GM12878 (cell line): ENCODE data around the gene ATP13A1. TPM values are rescaled to one million over a fixed set of nuclear protein-coding genes. Genes with fewer than 3 reads are reported as not detected.

Experiments
- ATF3 ChIP-seq: IDR thresholded peaks from 2 replicates; pipeline ENCODE4 v1.6.1; 2011; ENCODE audit warnings: low read depth, mild to moderate bottlenecking, low read length, moderate library complexity, borderline replicate concordance; ENCODE audit errors: extremely low read depth
- BRCA1 ChIP-seq: IDR thresholded peaks from 2 replicates; pipeline ENCODE4 v1.6.1; 2011; ENCODE audit warnings: low read depth, low read length, improper control_type of control experiment
- CBX5 ChIP-seq: sonication (generic); IDR thresholded peaks from 2 replicates; pipeline ENCODE4 v1.6.1; 2016; ENCODE audit warnings: low read depth, moderate library complexity, mild to moderate bottlenecking, inconsistent platforms
- EP300 ChIP-seq, 2 experiments: fragments of 150-350 bp in 1 of 2; IDR thresholded peaks; 2 replicates each; pipeline ENCODE4 v1.6.1; 2011 to 2012; ENCODE audit warnings: low read depth in 2 of 2, low read length in 2 of 2, borderline replicate concordance in 1 of 2, improper control_type of control experiment in 1 of 2, inconsistent platforms in 1 of 2; ENCODE audit not compliant: control insufficient read depth in 1 of 2
- IKZF2 ChIP-seq, 2 experiments: fragments of 450-650 bp; IDR thresholded peaks; 2 replicates each; pipeline ENCODE4 v1.6.1; 2017; ENCODE audit warnings: mild to moderate bottlenecking in 2 of 2, moderate library complexity in 2 of 2
- IRF3 ChIP-seq: fragments of 450-650 bp; IDR thresholded peaks from 2 replicates; pipeline ENCODE4 v1.6.1; 2014; ENCODE audit warnings: mild to moderate bottlenecking
- KAT2A ChIP-seq: conservative IDR thresholded peaks from 2 replicates; pipeline ENCODE4 v1.6.1; 2011; ENCODE audit warnings: low read depth, low read length; ENCODE audit not compliant: control insufficient read depth
- MEF2A ChIP-seq: IDR thresholded peaks from 2 replicates; pipeline ENCODE4 v1.6.1; 2011; ENCODE audit warnings: low read depth, mild to moderate bottlenecking, low read length, moderate library complexity; ENCODE audit not compliant: insufficient read depth
- NFYA ChIP-seq: IDR thresholded peaks from 2 replicates; pipeline ENCODE4 v1.6.1; 2011; ENCODE audit warnings: low read depth, mild to moderate bottlenecking, low read length, improper control_type of control experiment, borderline replicate concordance
- NR2C2 ChIP-seq: IDR thresholded peaks from 2 replicates; pipeline ENCODE4 v1.6.1; 2011; ENCODE audit warnings: borderline replicate concordance, low read depth; ENCODE audit not compliant: control insufficient read depth, insufficient read length
- PKNOX1 ChIP-seq: fragments of 450-650 bp; IDR thresholded peaks from 2 replicates; pipeline ENCODE4 v1.6.1; 2016; ENCODE audit warnings: mild to moderate bottlenecking
- POLR2A ChIP-seq: IDR thresholded peaks from 2 replicates; pipeline ENCODE4 v1.6.1; 2011; ENCODE audit warnings: low read depth, mild to moderate bottlenecking, low read length
- POLR2AphosphoS2 ChIP-seq: IDR thresholded peaks from 2 replicates; pipeline ENCODE4 v1.6.1; 2011; ENCODE audit warnings: low read depth, mild to moderate bottlenecking, low read length, improper control_type of control experiment, moderate library complexity
- RELA ChIP-seq: fragments of 450-650 bp; IDR thresholded peaks from 2 replicates; pipeline ENCODE4 v1.8.0; 2014; ENCODE audit warnings: borderline replicate concordance; ENCODE audit not compliant: partially characterized antibody
- RFX5 ChIP-seq: IDR thresholded peaks from 2 replicates; pipeline ENCODE4 v1.6.1; 2011; ENCODE audit warnings: low read depth, low read length, improper control_type of control experiment
- TARDBP ChIP-seq: IDR thresholded peaks from 2 replicates; pipeline ENCODE4 v1.6.1; 2016; ENCODE audit warnings: borderline replicate concordance
- TCF3 ChIP-seq: IDR thresholded peaks from 2 replicates; pipeline ENCODE4 v1.6.1; 2012; ENCODE audit warnings: low read depth, mild to moderate bottlenecking, low read length, borderline replicate concordance; ENCODE audit not compliant: insufficient read depth
- YY1 ChIP-seq: IDR thresholded peaks from 2 replicates; pipeline ENCODE4 v1.6.1; 2011; ENCODE audit warnings: low read depth, mild to moderate bottlenecking, low read length
- ZBTB40 ChIP-seq: fragments of 450-650 bp; IDR thresholded peaks from 2 replicates; pipeline ENCODE4 v1.6.1; 2016; ENCODE audit warnings: mild to moderate bottlenecking, moderate library complexity, borderline replicate concordance
- ZNF217 ChIP-seq: fragments of 450-650 bp; IDR thresholded peaks from 2 replicates; pipeline ENCODE4 v1.6.1; 2017; ENCODE audit warnings: antibody characterized with exemption, mild to moderate bottlenecking
- ZZZ3 ChIP-seq: IDR thresholded peaks from 2 replicates; pipeline ENCODE4 v1.6.1; 2011; ENCODE audit warnings: low read depth; ENCODE audit not compliant: control insufficient read depth, insufficient read length
- polyA plus RNA-seq, 11 experiments: library from polyadenylated mRNA; depleted of rRNA in 4 of 11; unstranded in 6 of 11; stranded (reverse) in 5 of 11; fragments of >200 nt; fragmentation: Nextera tagmentation in 4 of 11; fragmentation: Illumina TruSeq in 1 of 11; extraction: Ambion mirVana in 4 of 11; extraction: Trizol in 1 of 11; gene quantifications; 1 replicate in 1 of 11; 2 replicates in 10 of 11; pipeline versions ENCODE4 v1.2.1 to v1.2.3, GENCODE V29; 2011 to 2016; ENCODE audit warnings: inconsistent platforms in 2 of 11, missing spikeins in 2 of 11, low read depth in 1 of 11
- total RNA-seq, 4 experiments: library from RNA; depleted of rRNA in 3 of 4; stranded (reverse); fragments of >200 nt in 3 of 4; fragmentation: Illumina TruSeq in 1 of 4; extraction: Trizol in 1 of 4; gene quantifications; 2 replicates each; pipeline versions ENCODE4 v1.2.1 to v1.2.3, GENCODE V29; 2013 to 2021

ATP13A1 gene
- total and polyA plus RNA-seq, 10 of the 15 experiments (the other 5 are each of a cell fraction or from before 2014, with no cell fraction given): 0.37 to 91.0 (median 29.8) TPM

GRCh38 chr19:19627621-19628500 lies 35.6 kb downstream of the ATP13A1 start, which contains the start of gene LPAR2 (continued):
- TF ChIP-seq TCF3 (no peak; the same call in none of the 2 replicates), MEF2A (no peak), BRCA1 (no peak), RFX5 (no peak), POLR2AphosphoS2 (peak; percentile 80; the same call in 1 of the 2 replicates), IRF3 (no peak), ZNF217 (no peak), YY1 (no peak), PKNOX1 (no peak), EP300 (IDR thresholded peaks at IDR 0.05; ENCODE audit: borderline replicate concordance in 1 of 2, control insufficient read depth in 1 of 2, low read depth in 2 of 2, low read length in 2 of 2) (no peak), ATF3 (no peak), NR2C2 (no peak), NFYA (no peak), IKZF2 (IDR thresholded peaks at IDR 0.05) (peak; percentile 34 to 39; a peak in 2 of 4 replicates), TARDBP (no peak), POLR2A (peak; percentile 31), ZZZ3 (no peak), RELA (no peak), KAT2A (no peak), CBX5 (no peak), ZBTB40 (no peak)
